PC-9 (cell line): Measurements from ENCODE around the gene SPTBN5. TPM values are rescaled to one million over a fixed set of nuclear protein-coding genes. Genes with fewer than 3 reads are reported as not detected.

Experiments used
- BruUV-seq: library from RNA; stranded (reverse); fragments of 400-500 nt; replicated peaks from 2 replicates; lab custom pipeline; 2021; lab: Mats Ljungman, UMichigan
- CTCF ChIA-PET: fragments of 300-600 bp; sonication (Branson Sonifier 250); formaldehyde crosslinking; loops from one replicate; lab custom pipeline; 2022; ENCODE audit warnings: antibody characterized with exemption; lab: Charles Lee
- POLR2A ChIA-PET: fragments of 300-600 bp; sonication (Branson Sonifier 250); formaldehyde crosslinking; loops from one replicate; lab custom pipeline; 2022; ENCODE audit warnings: antibody characterized with exemption; ENCODE audit not compliant: unreplicated experiment; lab: Charles Lee
- DNase-seq, 2 experiments: peaks; one replicate each; pipeline versions ENCODE4 v3.0.0 to v3.0.0-alpha.2; 2015 to 2022; ENCODE audit warnings: mixed read lengths in 1 of 2
- H2AFZ ChIP-seq: fragments of 200-600 bp; sonication (generic); 2 replicates; pipeline ENCODE4 v1.8.1; 2017; ENCODE audit warnings: antibody characterized with exemption
- H3F3A ChIP-seq: fragments of 200-600 bp; sonication (generic); 2 replicates; pipeline ENCODE4 v1.8.1; 2017; ENCODE audit warnings: antibody characterized with exemption, mild to moderate bottlenecking, low read depth; ENCODE audit not compliant: insufficient read depth
- H3K27ac ChIP-seq: fragments of 200-600 bp; sonication (generic); 2 replicates; pipeline ENCODE4 v1.6.1; 2016; ENCODE audit warnings: mixed run types
- H3K27me3 ChIP-seq: fragments of 200-600 bp; sonication (generic); 2 replicates; pipeline ENCODE4 v1.6.1; 2016; ENCODE audit warnings: low read depth, mixed run types; ENCODE audit not compliant: insufficient read depth
- H3K36me3 ChIP-seq: fragments of 200-600 bp; sonication (generic); 2 replicates; pipeline ENCODE4 v1.6.1; 2016; ENCODE audit warnings: low read depth, mixed run types
- H3K4me1 ChIP-seq: fragments of 200-600 bp; sonication (generic); replicated peaks from 2 replicates; pipeline ENCODE4 v1.6.1; 2016; ENCODE audit warnings: mixed run types; ENCODE audit not compliant: insufficient read depth
- H3K4me2 ChIP-seq: fragments of 200-600 bp; sonication (generic); 2 replicates; pipeline ENCODE4 v1.6.1; 2017; ENCODE audit warnings: mixed run types
- H3K4me3 ChIP-seq: fragments of 200-600 bp; sonication (generic); 2 replicates; pipeline ENCODE4 v1.6.1; 2016; ENCODE audit warnings: mixed run types
- H3K79me2 ChIP-seq: fragments of 200-600 bp; sonication (generic); 2 replicates; pipeline ENCODE4 v1.6.1; 2017; ENCODE audit warnings: low read depth, mixed run types
- H3K9me2 ChIP-seq: fragments of 200-600 bp; sonication (generic); 2 replicates; pipeline ENCODE4 v1.8.1; 2017; ENCODE audit warnings: mild to moderate bottlenecking; ENCODE audit not compliant: insufficient read depth
- H3K9me3 ChIP-seq: fragments of 200-600 bp; sonication (generic); 2 replicates; pipeline ENCODE4 v1.8.1; 2016; ENCODE audit warnings: low read depth; ENCODE audit not compliant: insufficient read depth
- H4K20me1 ChIP-seq: fragments of 200-600 bp; sonication (generic); 2 replicates; pipeline ENCODE4 v1.8.1; 2017; ENCODE audit not compliant: insufficient read depth
- EZH2 ChIP-seq: fragments of 200-600 bp; sonication (generic); IDR thresholded peaks from 2 replicates; pipeline ENCODE4 v1.8.0; 2017; ENCODE audit warnings: antibody characterized with exemption, low read depth
- intact Hi-C: fragments of 100-400 bp; cut with micrococcal nuclease; formaldehyde crosslinking; loops from one replicate; pipeline ENCODE4 v1.10.0; 2022; ENCODE audit not compliant: unreplicated experiment
- total RNA-seq: library from RNA; stranded (reverse); gene quantifications from 2 replicates; pipeline ENCODE4 v1.2.3, GENCODE V29; 2021
- TF ChIP-seq, protein P1 (sequence below): fragments of 200-600 bp; sonication (generic); conservative IDR thresholded peaks from 2 replicates; pipeline ENCODE4 v1.6.1; 2017; ENCODE audit warnings: mixed run types, antibody characterized with exemption, mild to moderate bottlenecking, moderate library complexity

SPTBN5 gene
- total RNA-seq, 1 experiment from 2014 or later: 2.6 TPM

DNA sequence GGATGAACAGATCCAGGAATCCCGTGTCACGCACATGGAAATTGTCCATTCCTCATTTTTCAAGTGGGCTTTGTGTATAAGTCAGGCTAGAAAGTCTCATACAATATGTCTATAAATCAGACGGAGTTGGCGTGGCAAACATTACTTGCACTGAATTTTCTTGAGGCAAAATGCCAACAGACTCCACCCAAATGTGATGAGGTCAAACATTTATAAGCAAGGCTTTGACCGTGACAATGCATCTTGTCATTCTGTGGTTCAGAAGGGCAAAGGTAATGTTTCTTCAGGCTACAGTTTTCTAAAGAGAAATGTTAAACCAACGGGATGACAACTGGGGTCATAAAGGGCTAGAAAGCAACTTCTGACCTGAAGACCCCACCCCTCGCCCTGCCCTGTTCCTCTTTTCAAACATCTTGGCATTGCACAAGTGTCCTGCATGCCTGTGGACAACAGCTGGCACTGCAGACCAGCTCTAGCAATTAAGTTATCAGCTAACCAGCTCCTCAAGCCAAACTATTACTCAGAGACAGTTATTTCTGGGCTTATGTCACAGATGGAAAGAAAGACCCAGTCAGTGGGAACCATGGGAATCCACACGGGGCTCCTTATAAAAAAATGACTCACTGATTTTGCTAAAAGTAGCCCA, 36.5 kb upstream of the SPTBN5 start:
- Histone ChIP-seq H3K27me3 (no peaks in the 10 kb centered on the region), H3K4me2 (no peak overlapping the region; the same call in 1 of the 2 replicates), H2AFZ (no peak overlapping the region), H3K36me3 (no peaks in the 10 kb centered on the region), H3K27ac (peak overlapping the region; percentile 42), H3K9me3 (no peaks in the 10 kb centered on the region), H3K4me1 (peaks cover 66% of the 10 kb centered on the region), H4K20me1 (peaks cover 11% of the 10 kb centered on the region), H3K4me3 (no peak overlapping the region), H3F3A (peaks cover 34% of the 10 kb centered on the region), H3K9me2 (no peaks in the 10 kb centered on the region), H3K79me2 (no peaks in the 10 kb centered on the region)
- intact Hi-C loops: loop anchor here (2.0 kb wide), 1 partner anchor 126 kb away; no protein-coding TSS in a partner anchor
- peak; percentile 47 to 77 for DNase-seq
- ChIA-PET CTCF (interaction anchor here (0.6 kb wide), 1 partner anchor 26 kb away, joined by 3 read pairs; no protein-coding TSS in a partner anchor), POLR2A (interaction anchor here (0.9 kb wide), 1 partner anchor 42 kb away, joined by 4 read pairs; no protein-coding TSS in a partner anchor)
- no TSS peak for BruUV-seq
- TF ChIP-seq, protein P1, sequence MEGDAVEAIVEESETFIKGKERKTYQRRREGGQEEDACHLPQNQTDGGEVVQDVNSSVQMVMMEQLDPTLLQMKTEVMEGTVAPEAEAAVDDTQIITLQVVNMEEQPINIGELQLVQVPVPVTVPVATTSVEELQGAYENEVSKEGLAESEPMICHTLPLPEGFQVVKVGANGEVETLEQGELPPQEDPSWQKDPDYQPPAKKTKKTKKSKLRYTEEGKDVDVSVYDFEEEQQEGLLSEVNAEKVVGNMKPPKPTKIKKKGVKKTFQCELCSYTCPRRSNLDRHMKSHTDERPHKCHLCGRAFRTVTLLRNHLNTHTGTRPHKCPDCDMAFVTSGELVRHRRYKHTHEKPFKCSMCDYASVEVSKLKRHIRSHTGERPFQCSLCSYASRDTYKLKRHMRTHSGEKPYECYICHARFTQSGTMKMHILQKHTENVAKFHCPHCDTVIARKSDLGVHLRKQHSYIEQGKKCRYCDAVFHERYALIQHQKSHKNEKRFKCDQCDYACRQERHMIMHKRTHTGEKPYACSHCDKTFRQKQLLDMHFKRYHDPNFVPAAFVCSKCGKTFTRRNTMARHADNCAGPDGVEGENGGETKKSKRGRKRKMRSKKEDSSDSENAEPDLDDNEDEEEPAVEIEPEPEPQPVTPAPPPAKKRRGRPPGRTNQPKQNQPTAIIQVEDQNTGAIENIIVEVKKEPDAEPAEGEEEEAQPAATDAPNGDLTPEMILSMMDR: 0 out of 2 replicates have a peak, but pooled peaks have one; percentile 13
- TF ChIP-seq EZH2: no peak

DNA sequence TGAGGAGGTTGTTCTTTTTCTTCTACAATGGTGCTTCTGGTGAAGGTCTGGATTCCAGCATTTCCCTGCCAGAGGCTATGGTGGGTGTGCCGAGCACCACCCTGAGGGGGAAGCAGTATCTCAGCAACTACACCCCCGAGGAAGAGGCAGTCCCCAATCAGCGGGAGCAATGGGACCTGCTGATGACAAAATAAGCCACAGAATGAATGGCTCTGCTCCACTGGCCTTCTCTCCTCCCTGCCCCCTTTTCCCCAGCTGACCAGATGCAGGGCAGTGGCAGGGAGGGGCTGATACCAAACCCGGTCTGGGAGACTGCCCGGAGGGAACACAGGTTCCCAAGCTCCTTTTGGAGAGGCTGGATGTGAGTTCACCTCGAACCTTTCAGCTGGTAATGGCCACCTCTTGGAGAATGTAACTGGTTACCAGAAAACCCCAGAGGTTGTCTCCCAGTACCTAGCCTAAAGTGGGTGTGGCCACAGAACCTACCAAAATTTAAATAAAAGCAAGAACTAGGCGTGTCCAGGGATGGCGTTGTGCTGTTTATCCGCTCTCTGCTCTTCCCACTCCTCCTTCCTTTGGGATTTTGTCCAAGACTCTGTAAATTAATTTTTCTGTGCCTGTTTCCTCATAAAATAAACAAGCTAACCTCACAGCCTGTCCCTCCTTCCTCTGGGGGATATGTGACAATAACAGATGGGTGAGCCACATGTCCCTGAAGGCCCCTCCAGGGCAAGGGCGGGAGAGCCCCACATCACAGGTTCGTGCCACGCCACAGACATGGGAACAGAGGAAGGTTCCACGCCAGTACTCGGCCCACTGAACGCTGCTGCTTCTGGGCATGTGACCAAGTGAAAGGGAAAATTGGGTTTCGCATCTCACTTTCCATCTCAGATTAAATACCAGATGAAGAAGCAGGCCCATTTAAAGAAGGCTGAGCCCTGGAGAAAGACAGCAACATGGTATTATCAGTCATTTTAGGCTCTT, 35.1 kb upstream of the SPTBN5 start:
- Histone ChIP-seq H2AFZ (no peak overlapping the region), H3K4me1 (peaks cover 52% of the 10 kb centered on the region)

More for the DNA sequence above, 35.1 kb upstream of the SPTBN5 start:
- Histone ChIP-seq H3K4me2 (no peak overlapping the region), H3K27me3 (no peaks in the 10 kb centered on the region), H3K36me3 (no peaks in the 10 kb centered on the region), H3F3A (peaks cover 31% of the 10 kb centered on the region), H3K9me3 (no peaks in the 10 kb centered on the region), H3K27ac (no peak overlapping the region), H3K79me2 (no peaks in the 10 kb centered on the region), H3K9me2 (no peaks in the 10 kb centered on the region), H4K20me1 (peaks cover 11% of the 10 kb centered on the region), H3K4me3 (no peak overlapping the region)
- CTCF ChIA-PET: no interaction called here
- TF ChIP-seq EZH2: no peak
- TF ChIP-seq, protein P1: no peak
- BruUV-seq: no TSS peak
- POLR2A ChIA-PET: interaction anchor here (0.6 to 0.9 kb wide), 2 partner anchors 42 to 124 kb away, joined by 3 to 4 read pairs; no protein-coding TSS in a partner anchor
- intact Hi-C loops: no loop called here
- DNase-seq: no peak
